HG02852 (cell line): ENCODE results near the gene SERPINE2.

Experiments
- ATAC-seq: cut with Tn5 transposase; IDR thresholded peaks from one replicate; pipeline ENCODE4 v1.9.1; 2021; ENCODE audit warnings: mild to moderate bottlenecking, moderate library complexity; ENCODE audit not compliant: unreplicated experiment

SERPINE2 gene

GRCh38 chr2:224046752-224047151, 7.7 kb upstream of the SERPINE2 start:
- ATAC-seq = no peak

- no peak for ATAC-seq
Measured at GRCh38 chr2:224042191-224042696, 3.2 kb upstream of the SERPINE2 start.

- no peak for ATAC-seq
Measured at GRCh38 chr2:224041554-224041953, 2.5 kb upstream of the SERPINE2 start.

- no peak for ATAC-seq
Measured at GRCh38 chr2:224040753-224041152, 1.7 kb upstream of the SERPINE2 start.

- ATAC-seq = peak; percentile 2
Measured at GRCh38 chr2:224039770-224040440, 819 bp upstream of the SERPINE2 start.

- peak; percentile 33 for ATAC-seq
Measured at GRCh38 chr2:224038830-224039079, 331 bp downstream of the SERPINE2 start.

GRCh38 chr2:224038049-224038829, 847 bp downstream of the SERPINE2 start:
- peak; percentile 40 for ATAC-seq

- ATAC-seq = no peak
Measured at GRCh38 chr2:224036731-224037361, 2.2 kb downstream of the SERPINE2 start.

GRCh38 chr2:224034017-224034416, 5.1 kb downstream of the SERPINE2 start:
- no peak for ATAC-seq

GRCh38 chr2:224033601-224034000, 5.5 kb downstream of the SERPINE2 start:
- ATAC-seq = no peak

GRCh38 chr2:224032283-224032682, 6.8 kb downstream of the SERPINE2 start:
- ATAC-seq = no peak

GRCh38 chr2:224031358-224031970, 7.6 kb downstream of the SERPINE2 start:
- no peak for ATAC-seq

GRCh38 chr2:224030786-224031185, 8.3 kb downstream of the SERPINE2 start:
- no peak for ATAC-seq

GRCh38 chr2:224029876-224030275, 9.2 kb downstream of the SERPINE2 start:
- ATAC-seq = no peak

GRCh38 chr2:224027931-224028330, 11.2 kb downstream of the SERPINE2 start:
- no peak for ATAC-seq

GRCh38 chr2:224027070-224027469, 12.0 kb downstream of the SERPINE2 start:
- ATAC-seq = no peak

GRCh38 chr2:224025874-224026273, 13.2 kb downstream of the SERPINE2 start:
- peak; percentile 93 for ATAC-seq

- no peak for ATAC-seq
Measured at GRCh38 chr2:224024270-224024669, 14.8 kb downstream of the SERPINE2 start.

- ATAC-seq = no peak
Measured at GRCh38 chr2:224023188-224023587, 15.9 kb downstream of the SERPINE2 start.

GRCh38 chr2:224022486-224022885, 16.6 kb downstream of the SERPINE2 start:
- ATAC-seq = no peak

- ATAC-seq = no peak
Measured at GRCh38 chr2:224020523-224020922, 18.6 kb downstream of the SERPINE2 start.

- no peak for ATAC-seq
Measured at GRCh38 chr2:224017957-224018356, 21.1 kb downstream of the SERPINE2 start.
